ENCODE results near the gene GNG13.

Gene GNG13

GRCh38 chr16:831571-832413, 31.3 kb upstream of the GNG13 start:
- WGBS, 2 experiments: 93% methylated on average over 24 of the region's 27 CpGs
- no peaks in the 10 kb centered on the region for H3K4me1 ChIP-seq (ENCODE audit: control insufficient read depth, insufficient read depth, low read length)
- H3K27me3 ChIP-seq (ENCODE audit: control insufficient read depth, insufficient read depth, low read length, poor library complexity, severe bottlenecking): peaks cover 5% of the 10 kb centered on the region
- H3K27ac ChIP-seq (ENCODE audit: insufficient read depth, low read depth, low read length, poor library complexity, severe bottlenecking): no peak overlapping the region
- H3K9me3 ChIP-seq (ENCODE audit: control insufficient read depth, low read length): no peaks in the 10 kb centered on the region
- H3K36me3 ChIP-seq (ENCODE audit: control insufficient read depth, insufficient read depth, low read length): no peaks in the 10 kb centered on the region
- no peak overlapping the region for H3K4me3 ChIP-seq (ENCODE audit: insufficient read depth, low read depth, low read length)

- WGBS, 2 experiments: 92 to 93% methylated on average over 24 of the region's 24 CpGs
- H3K9me3 ChIP-seq (ENCODE audit: control insufficient read depth, low read length): no peaks in the 10 kb centered on the region
- H3K27me3 ChIP-seq (ENCODE audit: control insufficient read depth, insufficient read depth, low read length, poor library complexity, severe bottlenecking): peaks cover 5% of the 10 kb centered on the region
- H3K27ac ChIP-seq (ENCODE audit: insufficient read depth, low read depth, low read length, poor library complexity, severe bottlenecking): no peak overlapping the region
- no peaks in the 10 kb centered on the region for H3K36me3 ChIP-seq (ENCODE audit: control insufficient read depth, insufficient read depth, low read length)
- H3K4me3 ChIP-seq (ENCODE audit: insufficient read depth, low read depth, low read length): no peak overlapping the region
- no peaks in the 10 kb centered on the region for H3K4me1 ChIP-seq (ENCODE audit: control insufficient read depth, insufficient read depth, low read length)
Observed at GRCh38 chr16:830871-831570, 30.5 kb upstream of the GNG13 start.

GRCh38 chr16:830107-830870, 29.8 kb upstream of the GNG13 start:
- WGBS, 2 experiments: 95% methylated on average over 43 of the region's 43 CpGs
- Histone ChIP-seq H3K27me3 (ENCODE audit: control insufficient read depth, insufficient read depth, low read length, poor library complexity, severe bottlenecking) (peaks cover 11% of the 10 kb centered on the region), H3K36me3 (ENCODE audit: control insufficient read depth, insufficient read depth, low read length) (no peaks in the 10 kb centered on the region), H3K4me1 (ENCODE audit: control insufficient read depth, insufficient read depth, low read length) (no peaks in the 10 kb centered on the region), H3K4me3 (ENCODE audit: insufficient read depth, low read depth, low read length) (no peak overlapping the region), H3K27ac (ENCODE audit: insufficient read depth, low read depth, low read length, poor library complexity, severe bottlenecking) (no peak overlapping the region), H3K9me3 (ENCODE audit: control insufficient read depth, low read length) (no peaks in the 10 kb centered on the region)

GRCh38 chr16:828891-829290, 28.4 kb upstream of the GNG13 start:
- Histone ChIP-seq H3K4me1 (ENCODE audit: control insufficient read depth, insufficient read depth, low read length) (no peaks in the 10 kb centered on the region), H3K36me3 (ENCODE audit: control insufficient read depth, insufficient read depth, low read length) (no peaks in the 10 kb centered on the region), H3K9me3 (ENCODE audit: control insufficient read depth, low read length) (no peaks in the 10 kb centered on the region), H3K27ac (ENCODE audit: insufficient read depth, low read depth, low read length, poor library complexity, severe bottlenecking) (no peak overlapping the region), H3K4me3 (ENCODE audit: insufficient read depth, low read depth, low read length) (no peak overlapping the region), H3K27me3 (ENCODE audit: control insufficient read depth, insufficient read depth, low read length, poor library complexity, severe bottlenecking) (peaks cover 23% of the 10 kb centered on the region)
- 93 to 95% methylated on average over 17 of the region's 17 CpGs for WGBS, 2 experiments

- Histone ChIP-seq H3K4me1 (ENCODE audit: control insufficient read depth, insufficient read depth, low read length) (no peaks in the 10 kb centered on the region), H3K27me3 (ENCODE audit: control insufficient read depth, insufficient read depth, low read length, poor library complexity, severe bottlenecking) (peaks cover 36% of the 10 kb centered on the region), H3K9me3 (ENCODE audit: control insufficient read depth, low read length) (no peaks in the 10 kb centered on the region), H3K36me3 (ENCODE audit: control insufficient read depth, insufficient read depth, low read length) (no peaks in the 10 kb centered on the region), H3K4me3 (ENCODE audit: insufficient read depth, low read depth, low read length) (no peak overlapping the region), H3K27ac (ENCODE audit: insufficient read depth, low read depth, low read length, poor library complexity, severe bottlenecking) (no peak overlapping the region)
- 94 to 96% methylated on average over 24 of the region's 24 CpGs for WGBS, 2 experiments
Observed at GRCh38 chr16:827513-827912, 27.0 kb upstream of the GNG13 start.

GRCh38 chr16:825341-826061, 25.0 kb upstream of the GNG13 start:
- H3K9me3 ChIP-seq (ENCODE audit: control insufficient read depth, low read length): no peaks in the 10 kb centered on the region
- H3K27ac ChIP-seq (ENCODE audit: insufficient read depth, low read depth, low read length, poor library complexity, severe bottlenecking): no peak overlapping the region
- H3K36me3 ChIP-seq (ENCODE audit: control insufficient read depth, insufficient read depth, low read length): no peaks in the 10 kb centered on the region
- WGBS, 2 experiments: 90 to 91% methylated on average over 36 of the region's 36 CpGs
- H3K27me3 ChIP-seq (ENCODE audit: control insufficient read depth, insufficient read depth, low read length, poor library complexity, severe bottlenecking): peaks cover 54% of the 10 kb centered on the region
- no peak overlapping the region for H3K4me3 ChIP-seq (ENCODE audit: insufficient read depth, low read depth, low read length)
- H3K4me1 ChIP-seq (ENCODE audit: control insufficient read depth, insufficient read depth, low read length): no peaks in the 10 kb centered on the region

GRCh38 chr16:824601-825000, 24.1 kb upstream of the GNG13 start:
- WGBS, 2 experiments: 95 to 96% methylated on average over 25 of the region's 25 CpGs
- peaks cover 61% of the 10 kb centered on the region for H3K27me3 ChIP-seq (ENCODE audit: control insufficient read depth, insufficient read depth, low read length, poor library complexity, severe bottlenecking)
- no peak overlapping the region for H3K27ac ChIP-seq (ENCODE audit: insufficient read depth, low read depth, low read length, poor library complexity, severe bottlenecking)

GRCh38 chr16:824194-824593, 23.7 kb upstream of the GNG13 start:
- no peaks in the 10 kb centered on the region for H3K9me3 ChIP-seq (ENCODE audit: control insufficient read depth, low read length)
- no peaks in the 10 kb centered on the region for H3K36me3 ChIP-seq (ENCODE audit: control insufficient read depth, insufficient read depth, low read length)
- no peak overlapping the region for H3K27ac ChIP-seq (ENCODE audit: insufficient read depth, low read depth, low read length, poor library complexity, severe bottlenecking)
- peaks cover 65% of the 10 kb centered on the region for H3K27me3 ChIP-seq (ENCODE audit: control insufficient read depth, insufficient read depth, low read length, poor library complexity, severe bottlenecking)
- no peaks in the 10 kb centered on the region for H3K4me1 ChIP-seq (ENCODE audit: control insufficient read depth, insufficient read depth, low read length)
- 93 to 94% methylated on average over 22 of the region's 22 CpGs for WGBS, 2 experiments
- H3K4me3 ChIP-seq (ENCODE audit: insufficient read depth, low read depth, low read length): no peak overlapping the region

More at GRCh38 chr16:824601-825000, 24.1 kb upstream of the GNG13 start:
- Histone ChIP-seq H3K4me3 (ENCODE audit: insufficient read depth, low read depth, low read length) (no peak overlapping the region), H3K36me3 (ENCODE audit: control insufficient read depth, insufficient read depth, low read length) (no peaks in the 10 kb centered on the region), H3K9me3 (ENCODE audit: control insufficient read depth, low read length) (no peaks in the 10 kb centered on the region), H3K4me1 (ENCODE audit: control insufficient read depth, insufficient read depth, low read length) (no peaks in the 10 kb centered on the region)

GRCh38 chr16:822909-823297, 22.4 kb upstream of the GNG13 start:
- WGBS, 2 experiments: 93% methylated on average over 9 of the region's 9 CpGs
- no peaks in the 10 kb centered on the region for H3K4me1 ChIP-seq (ENCODE audit: control insufficient read depth, insufficient read depth, low read length)
- H3K27me3 ChIP-seq (ENCODE audit: control insufficient read depth, insufficient read depth, low read length, poor library complexity, severe bottlenecking): peaks cover 77% of the 10 kb centered on the region
- no peak overlapping the region for H3K4me3 ChIP-seq (ENCODE audit: insufficient read depth, low read depth, low read length)
- H3K36me3 ChIP-seq (ENCODE audit: control insufficient read depth, insufficient read depth, low read length): no peaks in the 10 kb centered on the region
- H3K9me3 ChIP-seq (ENCODE audit: control insufficient read depth, low read length): no peaks in the 10 kb centered on the region
- no peak overlapping the region for H3K27ac ChIP-seq (ENCODE audit: insufficient read depth, low read depth, low read length, poor library complexity, severe bottlenecking)
